M059J (cell line): ENCODE measurements around the gene DNAH3. TPM values are rescaled to one million over a fixed set of nuclear protein-coding genes. Genes with fewer than 3 reads are reported as not detected.

Experiments
- DNase-seq: peaks from one replicate; pipeline ENCODE4 v3.0.0-alpha.2; 2012; ENCODE audit warnings: low read depth
- total RNA-seq: library from RNA; depleted of rRNA; stranded (reverse); fragments of >200 nt; shearing (Covaris generic); gene quantifications from 2 replicates; pipeline ENCODE4 v1.2.3, GENCODE V29; 2014

The DNAH3 gene
- total RNA-seq, 1 experiment from 2014 or later: not detected

- DNase-seq: peak; percentile 92
Measured at GRCh38 chr16:20906341-20907255, 244.0 kb downstream of the DNAH3 start.

GRCh38 chr16:20905576-20905975 is 245.1 kb downstream of the DNAH3 start:
- DNase-seq: no peak

- DNase-seq: peak; percentile 88
Measured at GRCh38 chr16:20904507-20905081, 246.1 kb downstream of the DNAH3 start.

GRCh38 chr16:20903899-20904506 is 246.6 kb downstream of the DNAH3 start:
- no peak for DNase-seq

- peak; percentile 61 for DNase-seq
Measured at GRCh38 chr16:20903116-20903898, 247.3 kb downstream of the DNAH3 start.

GRCh38 chr16:20902426-20902825 is 248.2 kb downstream of the DNAH3 start:
- DNase-seq: no peak

GRCh38 chr16:20901436-20902112 is 249.1 kb downstream of the DNAH3 start:
- DNase-seq: peak; percentile 50

- DNase-seq: no peak
Measured at GRCh38 chr16:20901068-20901435, 249.6 kb downstream of the DNAH3 start.

- peak; percentile 99 for DNase-seq
Measured at GRCh38 chr16:20900299-20901067, 250.2 kb downstream of the DNAH3 start, which contains the start of the genes DCUN1D3 and LYRM1. DCUN1D3 (minus strand) TSS chr16:20900358; CDS start chr16:20862538, 37,820 bp downstream. LYRM1 (plus strand) TSS chr16:20900771; CDS start chr16:20915556, 14,785 bp downstream.

- no peak for DNase-seq
Measured at GRCh38 chr16:20899477-20900298, 251.0 kb downstream of the DNAH3 start.

GRCh38 chr16:20899071-20899470 is 251.6 kb downstream of the DNAH3 start:
- peak; percentile 62 for DNase-seq

GRCh38 chr16:20897922-20898321 is 252.7 kb downstream of the DNAH3 start:
- no peak for DNase-seq

- DNase-seq: peak; percentile 66
Measured at GRCh38 chr16:20897253-20897897, 253.3 kb downstream of the DNAH3 start.

GRCh38 chr16:20894388-20894787 is 256.3 kb downstream of the DNAH3 start:
- no peak for DNase-seq

GRCh38 chr16:20889625-20890275 is 260.9 kb downstream of the DNAH3 start:
- DNase-seq: no peak

- DNase-seq: no peak
Measured at GRCh38 chr16:20887207-20887606, 263.4 kb downstream of the DNAH3 start.

- no peak for DNase-seq
Measured at GRCh38 chr16:20886320-20886719, 264.3 kb downstream of the DNAH3 start.

GRCh38 chr16:20884240-20884556 is 266.4 kb downstream of the DNAH3 start:
- DNase-seq: peak; percentile 71
